ENCODE data around the gene PRM3. TPM values are rescaled to one million over a fixed set of nuclear protein-coding genes. Genes with fewer than 3 reads are reported as not detected.
A peak's percentile ranks its signal among the peaks of the same experiment; 100 is the strongest.

Gene PRM3
- total and polyA plus RNA-seq, 4 donors, result not detected

DNA sequence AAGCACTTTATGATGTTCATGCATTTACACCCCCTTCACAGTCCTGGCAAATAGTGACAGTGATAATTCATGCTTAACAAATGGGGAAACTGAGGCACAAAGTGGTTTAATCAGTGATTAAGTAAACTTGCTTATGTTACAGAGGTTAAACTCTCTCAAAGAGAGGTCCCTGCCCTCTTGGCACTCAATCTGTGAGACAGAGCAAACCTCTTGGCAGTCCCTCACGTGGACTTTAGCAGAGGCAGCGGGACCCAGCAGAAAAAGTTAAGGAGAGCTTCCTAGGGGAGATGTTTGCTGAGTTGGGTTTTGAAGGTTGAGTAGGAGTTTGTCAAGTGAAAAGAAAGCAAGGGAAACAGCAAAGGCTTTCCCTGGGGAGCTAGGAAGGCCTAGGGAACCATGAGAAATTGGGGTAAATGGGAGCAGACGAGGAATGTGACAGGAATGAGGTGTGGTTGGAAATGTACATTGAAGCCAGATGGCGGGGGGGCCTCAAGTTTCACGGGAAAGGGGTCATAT, 28.1 kb downstream of the PRM3 start:
- TF ChIP-seq NR2F2 (IDR thresholded peaks at IDR 0.05), result no peak
- TF ChIP-seq YY1 (IDR thresholded peaks at IDR 0.05), result no peak
- TF ChIP-seq FOXA2 (IDR thresholded peaks at IDR 0.05), result peak; percentile 15
- TF ChIP-seq RXRA (IDR thresholded peaks at IDR 0.05), result peak; percentile 45 to 56
- TF ChIP-seq, protein P1, sequence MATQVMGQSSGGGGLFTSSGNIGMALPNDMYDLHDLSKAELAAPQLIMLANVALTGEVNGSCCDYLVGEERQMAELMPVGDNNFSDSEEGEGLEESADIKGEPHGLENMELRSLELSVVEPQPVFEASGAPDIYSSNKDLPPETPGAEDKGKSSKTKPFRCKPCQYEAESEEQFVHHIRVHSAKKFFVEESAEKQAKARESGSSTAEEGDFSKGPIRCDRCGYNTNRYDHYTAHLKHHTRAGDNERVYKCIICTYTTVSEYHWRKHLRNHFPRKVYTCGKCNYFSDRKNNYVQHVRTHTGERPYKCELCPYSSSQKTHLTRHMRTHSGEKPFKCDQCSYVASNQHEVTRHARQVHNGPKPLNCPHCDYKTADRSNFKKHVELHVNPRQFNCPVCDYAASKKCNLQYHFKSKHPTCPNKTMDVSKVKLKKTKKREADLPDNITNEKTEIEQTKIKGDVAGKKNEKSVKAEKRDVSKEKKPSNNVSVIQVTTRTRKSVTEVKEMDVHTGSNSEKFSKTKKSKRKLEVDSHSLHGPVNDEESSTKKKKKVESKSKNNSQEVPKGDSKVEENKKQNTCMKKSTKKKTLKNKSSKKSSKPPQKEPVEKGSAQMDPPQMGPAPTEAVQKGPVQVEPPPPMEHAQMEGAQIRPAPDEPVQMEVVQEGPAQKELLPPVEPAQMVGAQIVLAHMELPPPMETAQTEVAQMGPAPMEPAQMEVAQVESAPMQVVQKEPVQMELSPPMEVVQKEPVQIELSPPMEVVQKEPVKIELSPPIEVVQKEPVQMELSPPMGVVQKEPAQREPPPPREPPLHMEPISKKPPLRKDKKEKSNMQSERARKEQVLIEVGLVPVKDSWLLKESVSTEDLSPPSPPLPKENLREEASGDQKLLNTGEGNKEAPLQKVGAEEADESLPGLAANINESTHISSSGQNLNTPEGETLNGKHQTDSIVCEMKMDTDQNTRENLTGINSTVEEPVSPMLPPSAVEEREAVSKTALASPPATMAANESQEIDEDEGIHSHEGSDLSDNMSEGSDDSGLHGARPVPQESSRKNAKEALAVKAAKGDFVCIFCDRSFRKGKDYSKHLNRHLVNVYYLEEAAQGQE (IDR thresholded peaks at IDR 0.05), result no peak
- TF ChIP-seq HNF4A (conservative IDR thresholded peaks at IDR 0.05), result peak; percentile 73 to 74
- no peak for TF ChIP-seq HNF4G (IDR thresholded peaks at IDR 0.05)
- Histone ChIP-seq H3K9me3 (ENCODE audit: control insufficient read depth in 4 of 4, low read length in 3 of 4) (no peaks in the 10 kb centered on the region), H3K27me3 (ENCODE audit: control insufficient read depth in 4 of 4, insufficient read depth in 4 of 4, low read length in 3 of 4) (no peaks in the 10 kb centered on the region), H3K4me1 (ENCODE audit: control insufficient read depth in 4 of 4, insufficient read depth in 4 of 4, low read length in 3 of 4) (peaks cover 4 to 14% (median 10%) of the 10 kb centered on the region in 4 donors), H3K36me3 (ENCODE audit: control insufficient read depth in 4 of 4, insufficient read depth in 3 of 4, low read depth in 1 of 4, low read length in 3 of 4) (no peaks in the 10 kb centered on the region), H3K27ac (ENCODE audit: low read depth in 1 of 2, low read length in 2 of 2) (no peak overlapping the region), H3K4me3 (ENCODE audit: low read depth in 1 of 3, low read length in 3 of 3) (no peak overlapping the region), H3K9ac (ENCODE audit: low read depth in 1 of 2, low read length in 2 of 2) (no peak overlapping the region)
- 71% methylated on average over 5 of the region's 5 CpGs for WGBS
- no peak for DNase-seq (ENCODE audit: low spot score)

GRCh38 chr16:11242658-11243057, 30.8 kb downstream of the PRM3 start:
- TF ChIP-seq RXRA (IDR thresholded peaks at IDR 0.05) (no peak), ZBTB33 (IDR thresholded peaks at IDR 0.05) (no peak), RAD21 (IDR thresholded peaks at IDR 0.05) (no peak), JUND (IDR thresholded peaks at IDR 0.05) (no peak), HNF4A (conservative IDR thresholded peaks at IDR 0.05) (no peak)
- Histone ChIP-seq H3K9me3 (ENCODE audit: control insufficient read depth in 4 of 4, low read length in 3 of 4) (no peaks in the 10 kb centered on the region), H3K27me3 (ENCODE audit: control insufficient read depth in 4 of 4, insufficient read depth in 4 of 4, low read length in 3 of 4) (no peaks in the 10 kb centered on the region), H3K4me1 (ENCODE audit: control insufficient read depth in 4 of 4, insufficient read depth in 4 of 4, low read length in 3 of 4) (peaks cover 4 to 14% (median 10%) of the 10 kb centered on the region in 4 donors), H3K27ac (ENCODE audit: low read depth in 1 of 2, low read length in 2 of 2) (no peak overlapping the region), H3K4me3 (ENCODE audit: low read depth in 1 of 3, low read length in 3 of 3) (no peak overlapping the region), H3K36me3 (ENCODE audit: control insufficient read depth in 4 of 4, insufficient read depth in 3 of 4, low read depth in 1 of 4, low read length in 3 of 4) (no peaks in the 10 kb centered on the region), H3K9ac (ENCODE audit: low read depth in 1 of 2, low read length in 2 of 2) (no peak overlapping the region)
- no peak for DNase-seq (ENCODE audit: low spot score)
- WGBS, result 88% methylated on average over 12 of the region's 12 CpGs

DNA sequence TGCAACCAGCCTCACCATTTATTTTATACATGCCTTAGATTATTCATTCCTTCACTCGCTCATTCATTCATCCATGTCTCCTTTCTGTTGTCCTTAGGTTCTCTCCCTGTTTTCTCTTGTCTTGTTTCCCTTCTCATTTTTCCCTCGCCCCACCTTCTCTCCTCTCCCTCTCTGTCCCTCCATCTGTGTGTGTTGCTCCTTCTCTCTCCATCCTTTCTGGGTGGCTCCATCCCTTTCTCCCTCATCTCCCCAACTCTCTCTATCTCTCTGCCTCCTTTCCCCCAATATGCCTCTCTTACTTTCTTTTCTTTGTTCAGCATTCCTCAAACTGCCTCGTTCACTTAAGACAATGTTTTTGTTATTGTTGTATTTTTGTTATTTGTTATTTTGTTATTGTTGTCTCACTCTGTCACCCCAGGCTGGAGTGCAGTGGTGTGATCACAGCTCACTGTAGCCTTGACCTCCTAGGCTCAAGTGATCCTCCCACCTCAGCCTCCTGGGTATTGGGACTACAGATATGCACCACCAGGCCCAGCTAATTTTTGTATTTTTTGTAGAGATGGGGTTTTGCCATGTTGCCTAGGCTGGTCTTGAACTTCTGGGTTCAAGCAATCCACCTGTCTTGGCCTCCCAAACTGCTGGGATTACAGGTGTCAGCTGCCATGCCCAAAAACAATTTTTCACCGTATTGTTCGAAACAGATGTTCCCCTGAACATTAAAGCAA, 31.8 kb downstream of the PRM3 start:
- H3K4me3 ChIP-seq (ENCODE audit: low read depth in 1 of 3, low read length in 3 of 3), result no peak overlapping the region
- H3K9ac ChIP-seq (ENCODE audit: low read depth in 1 of 2, low read length in 2 of 2), result no peak overlapping the region
- H3K36me3 ChIP-seq (ENCODE audit: control insufficient read depth in 4 of 4, insufficient read depth in 3 of 4, low read depth in 1 of 4, low read length in 3 of 4), result no peaks in the 10 kb centered on the region
- H3K27me3 ChIP-seq (ENCODE audit: control insufficient read depth in 4 of 4, insufficient read depth in 4 of 4, low read length in 3 of 4), result no peaks in the 10 kb centered on the region
- DNase-seq (ENCODE audit: low spot score), result no peak
- H3K27ac ChIP-seq (ENCODE audit: low read depth in 1 of 2, low read length in 2 of 2), result no peak overlapping the region
- no peaks in the 10 kb centered on the region for H3K9me3 ChIP-seq (ENCODE audit: control insufficient read depth in 4 of 4, low read length in 3 of 4)
- peaks cover 4 to 14% (median 10%) of the 10 kb centered on the region in 4 donors for H3K4me1 ChIP-seq (ENCODE audit: control insufficient read depth in 4 of 4, insufficient read depth in 4 of 4, low read length in 3 of 4)
- 95% methylated on average over 5 of the region's 5 CpGs for WGBS
- no peak for TF ChIP-seq JUND (IDR thresholded peaks at IDR 0.05)
- TF ChIP-seq ATF3 (IDR thresholded peaks at IDR 0.05), result no peak
- TF ChIP-seq YY1 (IDR thresholded peaks at IDR 0.05), result no peak
- TF ChIP-seq HNF4G (IDR thresholded peaks at IDR 0.05), result no peak
- TF ChIP-seq RAD21 (IDR thresholded peaks at IDR 0.05), result no peak
- TF ChIP-seq GABPA (IDR thresholded peaks at IDR 0.05 in 1 of 2, conservative IDR thresholded peaks at IDR 0.05 in 1 of 2), result no peak
- no peak for TF ChIP-seq MAX (IDR thresholded peaks at IDR 0.05)
- TF ChIP-seq EGR1 (IDR thresholded peaks at IDR 0.05; ENCODE audit: low read depth in 2 of 2), result no peak
- no peak for TF ChIP-seq SP1 (IDR thresholded peaks at IDR 0.05)
- no peak for TF ChIP-seq TAF1 (conservative IDR thresholded peaks at IDR 0.05)
- no peak for TF ChIP-seq FOXA1 (IDR thresholded peaks at IDR 0.05)
- no peak for TF ChIP-seq ZBTB33 (IDR thresholded peaks at IDR 0.05)
